Activated T-cell treated with anti-CD3 and anti-CD28 coated beads for 1 hour (primary cell): ENCODE measurements around the gene RNU1-2.
"Not testable (repeated sequence)": the region's sequence is repeated elsewhere in the genome, so short reads cannot be mapped to it uniquely, and the experiment has no call there.

Experiments
- DNase-seq: peaks from one replicate; pipeline ENCODE4 v3.0.0-alpha.2; 2020; ENCODE audit warnings: low read depth

Gene RNU1-2

DNA sequence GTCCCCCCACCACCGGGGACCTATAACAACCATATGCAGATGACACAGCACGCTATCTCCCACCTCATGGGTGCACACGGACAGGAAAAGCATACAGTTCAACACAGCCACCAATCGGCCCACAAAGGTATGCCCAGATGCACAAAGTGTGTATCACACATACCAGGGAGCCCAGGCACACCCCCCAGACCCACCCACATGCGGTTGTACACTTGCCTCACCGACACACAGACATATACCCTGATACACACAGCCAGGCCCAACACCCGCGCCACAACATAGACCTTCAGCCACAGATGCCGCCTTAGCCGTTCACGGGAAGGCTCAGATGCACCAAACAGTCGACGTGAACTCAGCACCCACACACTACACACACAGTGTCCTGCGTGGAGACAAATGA lies 31.5 kb downstream of the RNU1-2 start:
- DNase-seq = no peak

DNA sequence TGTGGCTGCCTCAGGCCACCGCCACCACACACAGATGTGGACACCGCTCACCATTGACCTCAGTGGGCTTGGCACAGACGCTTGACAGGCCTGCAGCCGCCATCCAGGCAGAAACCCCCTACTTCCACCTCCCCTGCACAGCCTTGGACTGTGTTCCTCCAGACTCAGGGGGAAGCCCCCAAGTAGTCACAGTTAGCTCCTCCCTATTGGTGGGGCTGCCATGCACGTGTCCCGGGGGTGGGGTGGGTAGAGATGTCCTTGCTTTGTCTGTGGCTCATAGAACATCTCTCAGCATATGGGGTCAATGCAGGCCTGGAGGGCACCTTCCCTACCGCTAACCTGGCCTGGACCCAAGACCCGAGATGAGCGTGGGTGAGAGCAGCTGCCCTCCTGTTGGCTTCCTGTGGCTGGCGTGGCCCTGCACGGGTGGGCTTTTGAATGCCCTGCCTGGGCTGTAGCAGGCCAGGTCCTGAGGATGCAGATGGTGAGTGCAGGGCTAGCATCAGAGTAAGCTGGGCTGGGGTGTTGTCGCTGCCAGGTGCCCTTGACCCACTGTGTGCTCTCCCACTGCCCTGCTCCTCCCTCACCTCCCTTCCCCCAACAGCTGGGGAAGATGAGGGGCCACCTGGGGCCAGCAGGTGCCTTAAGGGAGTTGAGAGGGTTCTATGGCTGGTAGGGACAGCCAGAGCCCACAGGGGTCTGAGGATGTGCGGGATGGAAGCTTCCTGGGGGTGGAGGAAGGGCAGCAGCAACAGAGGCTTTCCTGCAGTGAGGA lies 32.1 kb downstream of the RNU1-2 start:
- DNase-seq = no peak

DNA sequence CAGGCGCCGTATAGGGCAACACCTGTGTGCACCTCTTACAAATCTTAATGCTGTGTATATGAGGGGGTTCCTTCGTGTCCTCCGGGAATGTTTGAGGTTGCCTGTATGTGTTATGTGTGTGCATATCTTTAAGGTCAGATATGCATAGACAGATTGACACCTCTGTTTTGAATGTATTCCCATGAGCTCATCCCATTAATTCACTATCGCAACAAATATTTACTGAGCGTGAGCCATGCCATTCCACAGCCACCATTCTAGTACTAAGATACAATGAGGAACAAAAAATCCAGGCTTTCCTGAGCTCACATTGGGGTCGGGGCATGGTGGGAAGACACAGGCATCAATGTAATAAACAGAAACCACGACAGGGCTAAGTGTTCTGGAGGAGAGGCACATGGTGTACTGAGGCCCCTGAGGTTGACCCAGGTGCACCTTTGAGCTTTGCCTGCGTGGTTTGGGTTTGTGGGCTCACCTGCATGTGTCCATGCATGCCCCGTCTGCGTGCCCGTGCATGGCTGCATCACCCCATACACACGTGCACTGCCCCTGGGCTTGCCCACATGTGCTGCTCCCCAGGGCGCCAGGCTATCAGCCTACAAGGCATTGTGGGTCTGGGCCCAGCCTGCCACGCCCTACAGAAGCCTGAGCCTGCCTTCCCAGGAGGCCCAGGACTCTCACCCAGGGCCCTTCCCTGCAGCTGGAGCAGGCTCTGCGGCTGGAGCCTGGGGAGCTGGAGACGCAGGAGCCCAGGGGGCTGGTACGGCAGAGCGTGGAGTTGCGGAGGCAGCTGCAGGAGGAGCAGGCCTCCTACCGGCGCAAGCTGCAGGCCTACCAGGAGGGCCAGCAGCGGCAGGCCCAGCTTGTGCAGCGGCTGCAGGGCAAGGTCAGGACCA lies 33.6 kb downstream of the RNU1-2 start:
- not testable (repeated sequence) for DNase-seq

DNA sequence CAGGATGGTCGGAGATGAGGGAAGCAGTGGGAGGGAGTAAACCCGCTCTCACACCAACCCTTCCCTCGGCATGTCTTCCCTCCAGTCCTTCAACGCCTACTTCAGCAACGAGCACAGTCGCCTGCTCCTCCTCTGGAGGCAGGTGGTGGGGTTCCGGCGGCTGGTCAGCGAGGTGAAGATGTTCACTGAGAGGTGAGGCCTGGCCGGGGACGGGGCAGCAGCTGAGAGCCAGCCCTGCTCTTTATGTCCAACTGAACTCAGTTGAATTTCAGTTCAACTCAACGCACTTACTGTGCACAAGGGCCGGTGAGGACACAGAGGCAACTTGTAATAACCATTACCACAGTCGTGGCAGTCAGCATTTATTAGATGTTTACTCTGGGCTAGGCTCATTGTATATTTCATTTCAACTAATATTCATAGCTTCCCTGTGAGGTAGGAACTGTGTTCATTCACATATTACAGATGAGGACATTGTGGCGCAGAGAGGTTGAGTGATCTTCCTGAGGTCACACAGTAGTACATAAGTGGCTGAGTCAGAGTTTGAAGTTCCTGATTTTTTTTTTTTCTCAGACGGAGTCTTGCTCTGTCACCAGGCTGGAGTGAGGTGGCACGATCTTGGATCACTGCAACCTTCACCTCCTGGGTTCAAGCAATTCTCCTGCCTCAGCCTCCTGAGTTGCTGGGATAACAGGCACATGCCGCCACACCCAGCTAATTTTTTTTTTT lies 35.6 kb downstream of the RNU1-2 start:
- not testable (repeated sequence) for DNase-seq

DNA sequence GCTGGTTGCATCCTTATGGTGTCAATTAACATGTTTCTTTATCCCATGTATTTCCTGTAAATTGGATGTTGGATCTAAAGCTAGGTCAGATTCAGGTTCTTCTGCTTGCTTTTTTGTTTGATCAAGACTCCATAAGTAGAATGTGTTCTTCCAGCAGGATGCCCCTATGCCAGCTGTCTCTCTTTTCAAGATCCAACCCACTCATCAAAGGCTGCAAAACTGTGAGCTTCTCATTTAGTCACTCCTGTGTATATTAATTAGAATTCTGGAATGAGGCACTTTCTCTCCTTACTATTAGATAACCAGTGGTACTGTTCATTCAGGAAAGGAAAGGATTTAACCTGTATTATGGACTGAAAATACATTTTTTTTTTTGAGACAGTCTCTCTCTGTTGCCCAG lies 38.2 kb downstream of the RNU1-2 start:
- DNase-seq = not testable (repeated sequence)

- DNase-seq = not testable (repeated sequence)
Observed at GRCh38 chr1:16936580-16936979, 40.8 kb downstream of the RNU1-2 start.

- DNase-seq = no peak
Observed at GRCh38 chr1:16938351-16939321, 42.9 kb downstream of the RNU1-2 start.

DNA sequence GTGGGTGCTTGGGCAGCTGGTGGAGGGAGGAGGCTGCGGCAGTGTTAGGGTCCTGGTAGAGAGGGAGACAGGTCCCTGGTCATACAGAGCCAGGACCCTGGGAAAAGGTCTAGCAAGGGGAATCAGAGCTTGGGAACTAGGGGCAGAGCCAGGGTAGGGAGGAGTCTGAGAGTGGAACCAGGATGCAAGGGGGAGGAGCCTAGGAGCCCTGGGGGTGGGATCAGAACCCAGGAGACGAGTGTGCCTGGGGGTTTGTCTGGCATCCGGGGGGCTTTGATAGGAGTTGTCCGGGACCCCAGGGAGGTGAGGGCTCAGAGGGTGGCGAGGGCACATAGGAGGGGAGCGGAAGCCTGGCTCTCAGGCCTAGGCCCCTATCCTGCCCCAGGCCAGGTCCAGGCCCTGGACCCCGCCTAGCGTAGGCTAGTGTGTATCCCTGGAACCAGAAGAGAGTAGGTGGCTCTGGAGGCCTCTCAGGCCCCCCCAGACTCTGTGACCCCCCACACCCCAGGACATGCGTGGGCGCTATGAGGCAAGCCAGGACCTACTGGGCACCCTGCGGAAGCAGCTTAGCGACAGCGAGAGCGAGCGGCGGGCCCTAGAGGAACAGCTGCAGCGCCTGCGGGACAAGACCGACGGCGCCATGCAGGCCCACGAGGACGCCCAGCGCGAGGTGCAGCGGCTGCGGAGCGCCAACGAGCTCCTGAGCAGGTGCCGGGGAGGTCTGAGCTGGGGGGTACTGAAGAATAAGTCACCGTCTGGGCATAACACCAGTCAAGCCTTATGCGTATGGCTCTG lies 43.8 kb downstream of the RNU1-2 start:
- not testable (repeated sequence) for DNase-seq

GRCh38 chr1:16944038-16944437 lies 48.3 kb downstream of the RNU1-2 start:
- DNase-seq = no peak

GRCh38 chr1:16945512-16945911 lies 49.7 kb downstream of the RNU1-2 start:
- DNase-seq = not testable (repeated sequence)
